HG03460 (cell line): ENCODE data around the gene FBLN2.

Experiments used
- ATAC-seq: cut with Tn5 transposase; IDR thresholded peaks from one replicate; pipeline ENCODE4 v1.9.1; 2021; ENCODE audit not compliant: unreplicated experiment

The FBLN2 gene

GRCh38 chr3:13598926-13599886, 50.3 kb downstream of the FBLN2 start:
- ATAC-seq: no peak

GRCh38 chr3:13599887-13600450, 51.0 kb downstream of the FBLN2 start:
- ATAC-seq: no peak

- no peak for ATAC-seq
Observed at GRCh38 chr3:13600950-13601691, 52.2 kb downstream of the FBLN2 start.

GRCh38 chr3:13601692-13602080, 52.8 kb downstream of the FBLN2 start:
- no peak for ATAC-seq

- ATAC-seq: no peak
Observed at GRCh38 chr3:13605555-13605954, 56.6 kb downstream of the FBLN2 start.

- ATAC-seq: no peak
Observed at GRCh38 chr3:13607821-13608597, 59.1 kb downstream of the FBLN2 start.

- ATAC-seq: no peak
Observed at GRCh38 chr3:13608969-13609725, 60.2 kb downstream of the FBLN2 start.

- ATAC-seq: no peak
Observed at GRCh38 chr3:13610006-13610570, 61.2 kb downstream of the FBLN2 start.

GRCh38 chr3:13611221-13611620, 62.3 kb downstream of the FBLN2 start:
- ATAC-seq: no peak

- ATAC-seq: no peak
Observed at GRCh38 chr3:13612829-13613228, 63.9 kb downstream of the FBLN2 start.

- ATAC-seq: no peak
Observed at GRCh38 chr3:13613343-13614190, 64.6 kb downstream of the FBLN2 start.

GRCh38 chr3:13614607-13615006, 65.7 kb downstream of the FBLN2 start:
- ATAC-seq: no peak

GRCh38 chr3:13615019-13615528, 66.1 kb downstream of the FBLN2 start:
- no peak for ATAC-seq

GRCh38 chr3:13616359-13616758, 67.4 kb downstream of the FBLN2 start:
- no peak for ATAC-seq

- no peak for ATAC-seq
Observed at GRCh38 chr3:13617097-13617738, 68.3 kb downstream of the FBLN2 start.

- ATAC-seq: no peak
Observed at GRCh38 chr3:13617981-13618380, 69.1 kb downstream of the FBLN2 start.

- no peak for ATAC-seq
Observed at GRCh38 chr3:13618836-13619235, 69.9 kb downstream of the FBLN2 start.

GRCh38 chr3:13619661-13620230, 70.8 kb downstream of the FBLN2 start:
- no peak for ATAC-seq
